GM21381 (cell line): ENCODE results near the gene C1QTNF12.

ENCODE experiments used
- ATAC-seq: cut with Tn5 transposase; IDR thresholded peaks from one replicate; pipeline ENCODE4 v1.9.1; 2021; ENCODE audit warnings: mild to moderate bottlenecking, moderate library complexity; ENCODE audit not compliant: unreplicated experiment

The C1QTNF12 gene

DNA sequence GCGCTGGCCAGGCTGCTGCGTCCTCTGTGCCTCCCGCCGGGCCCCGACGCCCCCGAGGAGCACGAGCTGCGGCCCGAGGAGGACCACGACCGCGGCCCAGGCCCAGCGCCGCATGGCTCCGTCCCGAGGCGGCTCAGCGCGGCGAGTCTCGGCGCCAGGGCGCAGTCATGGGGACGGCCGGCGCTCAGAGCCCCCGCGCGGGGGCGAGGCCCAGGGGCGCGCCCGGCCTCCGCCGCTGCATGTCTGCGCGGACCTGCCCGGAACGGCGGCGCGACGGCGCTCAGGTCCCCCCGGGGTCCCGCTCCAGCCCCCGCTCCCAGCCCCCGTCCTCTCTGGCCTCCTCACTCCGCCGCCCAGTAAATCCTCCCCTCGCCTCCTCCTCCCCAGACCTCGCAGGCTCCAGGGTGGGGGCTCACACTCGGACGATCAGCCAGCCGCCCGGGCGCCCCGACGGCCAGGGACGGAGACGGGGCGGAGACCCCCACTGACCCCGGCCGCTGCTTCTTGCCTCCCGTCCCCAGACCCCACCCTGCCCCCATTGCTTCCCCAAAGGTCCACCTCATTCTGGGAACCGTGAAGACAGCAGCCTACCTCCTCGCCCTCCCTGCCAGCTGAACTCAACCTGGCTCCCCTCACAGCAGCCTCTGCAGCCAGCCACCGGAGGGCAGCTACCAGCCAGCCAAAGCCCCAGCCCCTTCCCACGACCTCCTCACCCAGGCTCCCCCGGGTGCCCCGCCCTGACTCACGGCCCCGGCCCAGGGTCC, at the start of gene C1QTNF12:
Gene C1QTNF12 (minus strand): TSS at position 146 of the 764 bp plus-strand sequence. CDS start 32 bp downstream, at position 114.
- ATAC-seq = no peak

GRCh38 chr1:1295154-1295923, 48.8 kb upstream of the C1QTNF12 start:
- no peak for ATAC-seq

DNA sequence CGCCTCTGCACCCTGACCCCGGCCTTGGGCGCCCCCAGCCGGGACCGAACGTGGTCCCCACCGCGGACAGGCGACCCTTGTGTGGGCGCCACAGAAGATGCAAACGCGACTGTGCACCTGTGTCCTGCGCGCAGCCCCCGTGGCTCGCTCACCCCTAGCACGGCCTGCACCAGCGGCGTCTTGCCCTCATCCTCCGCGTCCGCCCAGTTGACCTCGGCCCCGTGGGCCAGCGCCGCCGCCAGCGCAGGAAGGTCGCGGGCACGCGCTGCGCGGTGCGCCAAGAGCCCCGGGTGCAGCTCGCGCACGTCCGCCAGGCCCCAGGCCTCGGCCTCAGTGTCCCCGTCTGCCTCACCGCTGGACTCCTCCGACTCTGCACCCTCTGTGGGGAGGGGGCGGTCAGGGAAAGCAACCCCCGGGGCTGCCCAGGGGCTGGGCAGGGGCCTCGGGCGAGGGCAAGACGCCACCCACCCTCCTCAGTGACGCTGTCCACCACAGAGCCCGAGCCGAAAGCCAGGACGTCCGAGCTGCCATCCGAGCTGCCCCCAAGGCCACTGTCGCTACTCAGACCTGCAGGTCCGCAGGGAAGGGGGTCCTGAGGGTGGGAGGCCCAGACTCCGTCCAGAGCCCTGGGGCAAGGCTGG, 47.8 kb upstream of the C1QTNF12 start:
- ATAC-seq = no peak

GRCh38 chr1:1293263-1294249, 47.0 kb upstream of the C1QTNF12 start:
- ATAC-seq = no peak

GRCh38 chr1:1292851-1293250, 46.3 kb upstream of the C1QTNF12 start:
- no peak for ATAC-seq

- no peak for ATAC-seq
Measured at GRCh38 chr1:1292442-1292779, 45.9 kb upstream of the C1QTNF12 start.

GRCh38 chr1:1291548-1292441, 45.3 kb upstream of the C1QTNF12 start:
- no peak for ATAC-seq

DNA sequence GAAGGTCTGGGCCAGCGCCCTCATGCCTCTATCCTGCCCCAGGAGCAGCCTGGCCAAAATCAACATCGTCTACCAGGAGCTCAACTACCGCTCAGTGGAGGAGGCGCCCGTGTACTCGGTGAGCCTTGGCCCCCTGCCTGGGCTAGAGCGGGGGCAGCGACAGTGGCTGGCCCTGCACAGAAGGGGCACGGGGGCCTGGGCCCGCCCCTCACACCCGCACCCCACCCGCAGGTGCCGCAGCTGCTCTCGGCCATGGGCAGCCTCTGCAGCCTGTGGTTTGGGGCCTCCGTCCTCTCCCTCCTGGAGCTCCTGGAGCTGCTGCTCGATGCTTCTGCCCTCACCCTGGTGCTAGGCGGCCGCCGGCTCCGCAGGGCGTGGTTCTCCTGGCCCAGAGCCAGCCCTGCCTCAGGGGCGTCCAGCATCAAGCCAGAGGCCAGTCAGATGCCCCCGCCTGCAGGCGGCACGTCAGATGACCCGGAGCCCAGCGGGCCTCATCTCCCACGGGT, 44.6 kb upstream of the C1QTNF12 start:
- no peak for ATAC-seq

- ATAC-seq = no peak
Measured at GRCh38 chr1:1290238-1290731, 43.8 kb upstream of the C1QTNF12 start.

DNA sequence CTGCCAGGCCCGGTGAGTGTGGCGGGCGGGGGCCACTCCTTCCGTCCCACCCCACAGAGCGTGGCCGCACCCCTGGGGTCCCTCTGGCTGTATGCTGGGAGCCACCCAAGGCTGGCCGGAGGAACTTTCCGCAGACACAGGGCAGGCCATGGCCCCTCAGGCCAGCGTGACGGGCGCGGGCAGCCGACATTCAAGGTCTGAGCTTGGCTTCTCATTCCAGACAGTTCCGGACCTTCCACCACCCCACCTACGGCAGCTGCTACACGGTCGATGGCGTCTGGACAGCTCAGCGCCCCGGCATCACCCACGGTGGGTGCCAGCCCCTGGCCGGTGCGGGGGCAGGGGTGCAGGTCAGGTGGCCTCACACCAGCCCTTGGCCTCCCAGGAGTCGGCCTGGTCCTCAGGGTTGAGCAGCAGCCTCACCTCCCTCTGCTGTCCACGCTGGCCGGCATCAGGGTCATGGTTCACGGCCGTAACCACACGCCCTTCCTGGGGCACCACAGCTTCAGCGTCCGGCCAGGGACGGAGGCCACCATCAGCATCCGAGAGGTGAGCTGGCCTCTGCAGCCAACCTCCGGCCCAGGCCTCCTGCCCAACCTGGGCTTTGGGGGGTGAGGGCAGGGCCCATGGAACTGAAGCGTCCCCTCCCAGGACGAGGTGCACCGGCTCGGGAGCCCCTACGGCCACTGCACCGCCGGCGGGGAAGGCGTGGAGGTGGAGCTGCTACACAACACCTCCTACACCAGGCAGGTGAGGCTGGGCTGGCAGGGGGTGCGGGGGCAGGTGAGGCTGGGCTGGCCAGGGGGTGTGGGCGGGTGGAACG, 41.0 kb upstream of the C1QTNF12 start:
- no peak for ATAC-seq

GRCh38 chr1:1286313-1287261, 40.1 kb upstream of the C1QTNF12 start:
- no peak for ATAC-seq

- no peak for ATAC-seq
Measured at GRCh38 chr1:1285611-1286311, 39.2 kb upstream of the C1QTNF12 start.

DNA sequence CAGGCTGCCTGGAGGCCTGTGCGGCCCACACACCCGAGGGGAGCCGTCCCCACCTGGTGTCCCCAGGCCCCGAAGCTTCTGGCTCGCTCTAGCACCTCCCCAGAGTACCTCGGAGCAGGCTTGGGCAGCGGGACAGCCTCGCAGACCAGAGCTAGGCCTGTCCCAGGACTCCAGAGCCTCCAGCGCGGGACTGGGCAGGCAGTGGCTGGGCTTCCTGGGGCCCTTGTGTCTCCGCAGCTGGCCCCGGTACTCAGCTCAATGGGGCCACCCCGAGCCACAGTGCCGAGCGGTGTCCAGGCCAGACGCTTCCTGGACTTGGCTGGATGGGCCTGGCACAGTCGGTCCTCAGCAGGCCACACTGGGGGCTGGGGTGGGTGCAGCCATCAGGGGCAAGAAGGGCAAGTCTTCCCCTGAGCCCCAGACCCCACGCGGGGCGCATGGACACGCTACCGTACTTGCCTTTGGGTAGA, 38.6 kb upstream of the C1QTNF12 start:
- ATAC-seq = no peak

- ATAC-seq = no peak
Measured at GRCh38 chr1:1284221-1285101, 37.9 kb upstream of the C1QTNF12 start.

DNA sequence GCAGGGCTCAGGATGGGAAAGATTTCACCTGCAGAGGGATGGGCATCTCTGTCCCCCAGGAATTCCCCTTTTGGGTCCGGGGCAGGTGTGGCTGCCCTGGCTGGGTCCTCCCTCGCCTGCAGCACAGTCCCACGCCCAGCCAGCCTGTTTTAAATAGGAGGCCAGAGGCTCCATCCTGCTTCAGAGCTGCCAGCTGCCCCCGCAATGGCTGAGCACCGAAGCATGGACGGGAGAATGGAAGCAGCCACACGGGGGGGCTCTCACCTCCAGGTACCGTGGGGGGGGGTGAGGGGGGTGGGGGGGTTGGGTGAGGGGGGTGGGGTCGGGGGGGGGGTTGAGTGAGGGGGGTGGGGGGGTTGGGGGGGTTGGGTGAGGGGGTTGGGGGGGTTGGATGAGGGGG, 37.3 kb upstream of the C1QTNF12 start:
- no peak for ATAC-seq

DNA sequence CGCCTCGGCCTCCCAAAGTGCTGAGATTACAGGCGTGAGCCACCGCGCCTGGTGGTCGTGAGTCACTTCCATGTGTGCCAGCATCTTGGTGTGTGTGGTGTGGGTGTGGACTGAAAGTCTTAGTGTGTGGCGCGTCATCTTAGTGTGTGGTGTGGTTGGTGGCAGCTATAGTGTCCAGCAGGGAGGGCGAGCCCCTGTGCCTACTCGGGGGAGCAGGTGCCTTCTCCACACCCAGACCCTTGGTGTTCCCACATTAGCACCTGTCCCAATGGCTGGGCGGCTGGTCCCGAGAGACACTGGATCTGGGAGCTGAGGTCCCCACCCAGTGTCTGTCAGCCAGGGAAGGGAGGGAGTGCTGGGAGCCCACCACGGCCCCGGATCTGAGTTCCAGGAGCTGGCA, 36.5 kb upstream of the C1QTNF12 start:
- no peak for ATAC-seq
